Amniotic epithelial cell (primary cell): Measurements from ENCODE around the gene DAPK3.
"Not testable (repeated sequence)": the region's sequence is repeated elsewhere in the genome, so short reads cannot be mapped to it uniquely, and the experiment has no call there.

Source experiments
- DNase-seq: peaks from one replicate; pipeline ENCODE4 v3.0.0-alpha.2; 2010; ENCODE audit warnings: low read depth

DAPK3 gene

GRCh38 chr19:4005436-4005835 lies 34.5 kb upstream of the DAPK3 start:
- DNase-seq = not testable (repeated sequence)

- not testable (repeated sequence) for DNase-seq
Observed at GRCh38 chr19:4000798-4001197, 29.9 kb upstream of the DAPK3 start.

GRCh38 chr19:3998667-3999412 lies 27.9 kb upstream of the DAPK3 start:
- DNase-seq = not testable (repeated sequence)

GRCh38 chr19:3995607-3996006 lies 24.7 kb upstream of the DAPK3 start:
- no peak for DNase-seq

DNA sequence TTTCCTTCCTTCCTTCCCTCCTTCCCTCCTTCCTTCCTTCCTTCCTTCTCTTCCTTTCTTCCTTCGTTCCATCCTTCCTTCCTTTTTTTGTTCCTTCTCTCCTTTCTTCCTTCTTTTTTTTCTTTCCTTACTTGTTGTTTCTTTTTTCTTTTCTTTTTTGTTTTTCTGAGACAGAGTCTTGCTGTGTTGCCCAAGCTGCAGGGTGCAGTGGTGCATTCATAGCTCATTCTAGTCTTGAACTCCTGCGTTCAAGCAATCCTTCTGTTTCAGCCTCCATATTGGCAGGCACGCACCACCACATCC lies 19.9 kb upstream of the DAPK3 start:
- DNase-seq = no peak

GRCh38 chr19:3987619-3988371 lies 16.9 kb upstream of the DAPK3 start:
- DNase-seq = peak; percentile 61

DNA sequence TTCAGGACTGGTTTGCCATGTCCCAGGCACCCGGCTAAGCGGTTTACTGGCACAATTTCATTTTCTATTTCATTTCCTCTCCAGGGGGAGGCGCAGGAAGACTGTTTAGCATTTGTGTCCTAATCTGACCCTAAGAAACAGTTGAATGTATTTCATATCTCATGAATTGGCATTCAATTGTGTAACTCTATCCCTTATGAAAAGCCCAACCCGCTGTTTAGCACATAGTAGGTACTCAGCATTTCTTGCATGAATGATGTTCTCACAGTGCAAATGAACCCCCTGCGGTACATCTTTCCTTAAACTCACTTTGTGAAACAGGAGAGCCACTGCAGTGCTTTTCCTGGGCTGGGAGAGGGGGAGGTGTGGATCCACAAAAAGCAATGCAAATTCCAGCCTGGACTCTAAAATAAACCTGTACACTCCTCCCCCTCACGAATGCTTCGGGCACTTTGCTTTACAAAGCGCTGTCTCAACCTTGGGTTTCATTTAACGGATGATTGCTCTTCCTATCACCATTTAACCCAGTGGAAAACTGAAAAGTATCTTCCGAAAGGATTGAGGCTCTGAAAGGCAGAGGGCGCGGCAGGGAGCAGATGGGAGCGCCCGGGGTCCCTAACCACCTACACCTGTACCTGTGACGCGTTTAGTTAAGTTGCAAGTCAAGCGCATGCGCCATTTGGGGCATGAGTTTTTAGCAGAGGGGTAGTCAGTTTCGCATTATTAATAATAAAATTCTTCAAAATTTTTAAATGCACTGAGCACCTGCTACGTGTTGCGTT lies 15.6 kb upstream of the DAPK3 start:
- peak; percentile 81 for DNase-seq

DNA sequence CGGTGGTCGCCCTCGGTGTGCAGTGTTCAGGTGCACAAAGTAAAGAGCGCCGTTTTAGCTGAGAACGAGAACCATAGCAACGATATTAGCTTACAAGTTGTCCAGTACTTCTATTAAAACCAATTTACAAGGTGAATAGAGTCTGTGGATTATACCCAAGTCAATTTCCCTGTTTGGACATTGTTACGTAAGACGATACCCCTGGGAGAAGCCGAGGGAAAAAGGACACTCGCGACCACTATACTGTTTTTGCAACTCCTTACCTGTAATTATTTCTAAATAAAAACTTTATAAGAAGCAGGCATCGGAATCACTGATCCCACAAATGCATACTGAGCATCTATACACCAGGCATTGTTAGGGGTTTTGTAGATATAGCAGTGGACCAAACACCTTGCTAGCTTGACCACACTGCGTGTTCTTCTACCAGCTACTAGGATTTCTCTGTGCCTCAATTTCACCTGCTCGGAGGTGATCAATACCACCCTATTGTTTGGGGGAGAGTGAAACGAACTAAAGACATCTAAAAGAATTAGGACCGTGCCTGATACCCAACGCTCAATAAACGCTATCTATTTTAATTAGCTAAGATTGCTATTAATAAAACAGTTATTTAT lies 14.9 kb upstream of the DAPK3 start:
- no peak for DNase-seq

- peak; percentile 78 for DNase-seq
Observed at GRCh38 chr19:3984908-3985642, 14.2 kb upstream of the DAPK3 start, which contains the start of gene EEF2. Gene EEF2, minus strand, starts transcription at chr19:3985463. Its CDS starts 83 bp downstream, at chr19:3985380.

DNA sequence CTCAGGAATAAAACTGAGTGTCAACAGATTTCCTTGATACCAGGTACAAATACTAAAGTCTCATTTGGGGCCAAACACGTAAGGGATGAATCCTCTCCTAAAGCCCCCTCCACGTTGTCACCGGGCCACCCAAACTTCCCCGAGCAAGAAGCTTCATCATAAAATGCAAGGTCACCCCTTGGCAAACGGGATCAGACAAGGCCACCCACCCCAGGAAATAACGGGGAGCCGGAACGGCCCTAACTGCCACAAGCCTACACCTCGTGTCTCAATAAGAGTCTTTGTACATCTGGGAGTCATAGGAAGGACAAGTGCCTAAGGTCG lies 13.6 kb upstream of the DAPK3 start:
- no peak for DNase-seq

DNA sequence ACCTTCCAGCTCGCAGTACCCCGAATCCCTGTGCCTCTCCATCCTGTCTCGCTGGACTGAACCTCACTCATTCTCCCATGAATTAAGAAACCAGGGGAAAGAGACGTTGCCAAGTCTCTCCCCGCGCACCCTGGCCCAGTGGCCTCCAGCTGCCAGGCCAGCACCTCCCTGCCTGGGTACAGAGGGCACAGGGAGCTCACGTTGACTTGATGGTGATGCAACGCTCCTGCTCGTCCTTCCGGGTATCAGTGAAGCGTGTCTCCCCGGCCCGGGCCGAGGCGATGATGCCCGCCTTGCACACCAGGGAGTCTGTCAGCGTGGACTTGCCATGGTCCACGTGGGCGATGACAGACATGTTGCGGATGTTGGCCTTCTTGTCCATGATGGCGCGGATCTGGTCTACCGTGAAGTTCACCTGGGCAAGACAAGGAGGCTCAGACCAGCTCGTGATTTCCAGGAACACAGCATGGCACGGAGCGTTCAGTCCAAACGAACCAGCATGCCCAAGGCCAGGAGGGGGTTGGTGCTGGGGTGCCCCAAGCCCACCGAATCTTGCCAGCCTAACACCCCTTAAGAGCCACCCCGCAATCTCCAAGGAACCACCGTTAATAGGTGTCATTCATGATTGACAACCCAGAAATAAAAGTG lies 13.2 kb upstream of the DAPK3 start:
- peak; percentile 69 for DNase-seq

DNA sequence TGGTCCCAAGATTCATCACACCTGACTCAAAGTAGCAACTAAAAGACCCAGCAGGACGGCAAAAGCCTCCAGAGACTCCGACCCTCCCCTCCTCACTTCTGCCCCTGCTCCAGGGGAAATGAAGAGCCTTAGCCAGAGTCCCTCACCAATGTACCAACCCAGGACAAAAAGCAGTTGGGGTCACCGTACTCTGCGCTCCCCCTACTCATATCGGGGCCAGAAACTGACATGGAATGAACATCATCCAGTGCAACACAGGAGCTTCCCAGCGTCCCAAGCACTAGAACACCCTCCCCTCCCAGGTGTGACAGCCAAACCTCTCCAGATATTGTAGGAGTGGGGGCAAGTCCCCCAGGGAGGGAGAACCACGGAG lies 12.6 kb upstream of the DAPK3 start:
- no peak for DNase-seq

DNA sequence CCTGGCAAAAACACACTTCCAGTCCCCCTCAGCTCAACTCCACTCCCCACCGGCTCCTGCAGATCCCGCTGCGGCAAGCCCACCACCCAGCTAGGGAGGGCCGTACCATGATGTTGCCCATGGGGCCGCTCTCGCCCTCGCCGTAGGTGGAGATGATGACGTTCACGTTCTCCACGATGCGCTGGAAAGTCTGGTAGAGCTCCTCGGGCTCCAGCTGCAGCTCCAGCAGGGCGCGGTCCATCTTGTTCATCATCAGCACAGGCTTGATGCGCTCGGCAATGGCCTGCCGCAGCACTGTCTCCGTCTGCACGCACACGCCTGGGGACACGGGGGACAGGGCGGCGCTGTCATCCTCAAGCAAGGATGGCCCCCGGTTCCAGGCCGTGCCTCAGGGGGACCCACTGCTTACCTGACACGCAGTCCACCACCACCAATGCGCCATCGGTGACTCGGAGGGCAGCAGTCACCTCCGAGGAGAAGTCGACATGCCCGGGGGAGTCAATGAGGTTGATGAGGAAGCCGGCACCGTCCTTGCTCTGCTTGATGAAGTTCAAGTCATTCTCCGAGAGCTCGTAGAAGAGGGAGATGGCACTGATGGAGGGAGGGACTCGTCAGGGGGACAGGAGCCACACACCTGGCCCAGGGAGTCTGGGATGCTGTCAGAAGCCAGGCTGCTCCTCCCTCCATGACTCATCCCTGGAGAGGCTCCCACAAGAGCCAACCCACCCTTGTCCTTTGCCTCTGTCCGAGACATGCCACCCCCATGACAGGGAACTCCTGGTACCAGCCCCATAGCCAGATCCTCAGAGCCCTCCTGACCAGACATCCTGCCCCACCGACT lies 12.0 kb upstream of the DAPK3 start:
- DNase-seq = peak; percentile 55

- DNase-seq = no peak
Observed at GRCh38 chr19:3981736-3982681, 11.1 kb upstream of the DAPK3 start.

GRCh38 chr19:3981373-3981735 lies 10.5 kb upstream of the DAPK3 start:
- DNase-seq = no peak

DNA sequence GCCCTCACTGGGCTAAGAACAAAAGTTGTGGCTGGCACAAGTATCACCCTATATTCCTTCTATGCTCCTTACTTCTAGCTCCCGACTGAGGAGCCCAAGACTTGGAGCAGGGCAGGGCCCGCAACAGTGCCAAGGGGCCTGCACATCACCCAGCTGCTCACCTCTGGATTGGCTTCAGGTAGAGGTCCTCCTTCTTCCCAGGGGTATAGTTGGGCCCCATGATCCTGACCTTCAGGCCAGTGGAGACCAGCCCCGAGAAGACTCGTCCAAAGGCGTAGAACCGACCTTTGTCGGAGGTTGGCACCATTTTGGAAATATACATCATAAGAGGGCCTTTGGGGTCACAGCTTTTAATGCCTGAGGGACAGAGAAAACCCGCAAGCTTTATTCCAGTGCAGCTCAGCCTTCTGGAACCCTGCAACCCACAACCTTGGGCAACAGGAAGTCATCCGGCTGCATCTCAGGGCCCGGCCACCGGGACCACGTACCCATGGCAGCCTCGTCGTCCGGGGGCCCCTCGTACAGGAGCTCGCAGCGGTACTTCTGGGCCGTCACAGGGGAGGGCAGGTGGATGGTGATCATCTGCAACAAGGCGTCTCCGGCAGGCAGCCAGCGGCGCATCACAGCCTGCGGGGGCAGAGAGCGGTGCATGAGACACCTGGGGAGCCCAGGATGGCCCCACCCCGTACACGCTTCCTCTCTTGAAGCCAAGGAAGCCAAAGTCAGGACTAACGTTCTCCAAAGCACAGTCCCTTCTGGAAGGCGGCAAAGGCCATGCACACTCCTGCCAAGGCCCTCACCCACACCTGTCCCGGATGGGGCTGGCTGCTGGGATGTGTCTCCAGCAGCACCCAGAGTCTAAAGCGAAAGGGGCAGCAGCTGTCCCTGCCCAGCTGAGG lies 9.7 kb upstream of the DAPK3 start:
- no peak for DNase-seq

- DNase-seq = no peak
Observed at GRCh38 chr19:3979674-3980352, 8.9 kb upstream of the DAPK3 start.

- no peak for DNase-seq
Observed at GRCh38 chr19:3979289-3979673, 8.4 kb upstream of the DAPK3 start.
